ENCODE measurements around the gene SHB. TPM values are rescaled to one million over a fixed set of nuclear protein-coding genes. Genes with fewer than 3 reads are reported as not detected.

The SHB gene
- total RNA-seq, 1 donor, result 19.9 TPM

GRCh38 chr9:38089387-38090165 lies 20.5 kb upstream of the SHB start:
- TF ChIP-seq, protein P1, sequence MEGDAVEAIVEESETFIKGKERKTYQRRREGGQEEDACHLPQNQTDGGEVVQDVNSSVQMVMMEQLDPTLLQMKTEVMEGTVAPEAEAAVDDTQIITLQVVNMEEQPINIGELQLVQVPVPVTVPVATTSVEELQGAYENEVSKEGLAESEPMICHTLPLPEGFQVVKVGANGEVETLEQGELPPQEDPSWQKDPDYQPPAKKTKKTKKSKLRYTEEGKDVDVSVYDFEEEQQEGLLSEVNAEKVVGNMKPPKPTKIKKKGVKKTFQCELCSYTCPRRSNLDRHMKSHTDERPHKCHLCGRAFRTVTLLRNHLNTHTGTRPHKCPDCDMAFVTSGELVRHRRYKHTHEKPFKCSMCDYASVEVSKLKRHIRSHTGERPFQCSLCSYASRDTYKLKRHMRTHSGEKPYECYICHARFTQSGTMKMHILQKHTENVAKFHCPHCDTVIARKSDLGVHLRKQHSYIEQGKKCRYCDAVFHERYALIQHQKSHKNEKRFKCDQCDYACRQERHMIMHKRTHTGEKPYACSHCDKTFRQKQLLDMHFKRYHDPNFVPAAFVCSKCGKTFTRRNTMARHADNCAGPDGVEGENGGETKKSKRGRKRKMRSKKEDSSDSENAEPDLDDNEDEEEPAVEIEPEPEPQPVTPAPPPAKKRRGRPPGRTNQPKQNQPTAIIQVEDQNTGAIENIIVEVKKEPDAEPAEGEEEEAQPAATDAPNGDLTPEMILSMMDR (IDR thresholded peaks at IDR 0.05; ENCODE audit: insufficient read depth, low read depth, low read length), result no peak
- DNase-seq (ENCODE audit: low read depth), result no peak
- H3K4me3 ChIP-seq (ENCODE audit: low read depth, low read length), result no peak overlapping the region

DNA sequence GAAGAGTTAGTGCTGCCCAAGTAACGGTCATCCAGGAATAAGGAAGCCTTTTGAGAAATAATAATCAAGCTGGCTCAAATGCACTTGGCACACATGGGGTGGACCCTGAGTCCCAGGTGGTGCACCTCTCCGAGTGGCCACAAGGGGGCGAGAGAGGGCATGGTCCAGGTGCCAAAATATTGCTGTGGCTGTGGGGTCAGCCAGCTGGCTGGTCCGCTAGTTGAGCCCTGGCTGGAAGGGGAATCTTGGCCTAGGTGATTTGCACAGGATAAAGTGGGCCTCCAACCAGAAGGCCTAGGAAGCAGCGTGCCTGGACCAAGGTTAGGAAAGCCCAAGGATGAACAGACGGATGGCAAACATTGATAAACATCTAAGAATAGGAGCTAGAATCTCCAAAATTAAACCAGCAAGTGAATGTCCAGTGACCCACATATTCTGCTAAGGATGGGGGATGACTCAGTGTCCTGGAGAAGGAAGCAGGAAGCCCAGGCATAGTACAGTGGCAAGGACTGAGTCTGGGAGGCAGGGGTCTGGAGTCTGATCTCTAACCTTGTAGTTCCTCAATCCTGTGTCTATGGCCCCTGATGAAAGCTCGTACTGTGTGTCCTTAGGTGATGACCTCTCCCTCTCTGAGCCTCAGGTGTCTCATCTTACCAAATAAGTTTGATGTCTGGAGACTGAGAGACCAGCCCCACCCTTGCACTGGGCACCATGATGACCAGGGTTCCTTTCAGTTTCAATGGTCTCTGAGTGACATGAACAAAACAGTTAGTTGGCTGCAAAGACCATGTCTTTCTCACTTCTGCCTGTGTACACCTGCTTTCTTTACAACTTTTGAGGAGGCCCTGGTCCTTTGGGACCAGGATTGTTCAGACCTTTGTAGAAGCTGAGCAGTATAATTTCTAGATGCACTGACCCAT lies 19.2 kb upstream of the SHB start:
- peak; percentile 50 for DNase-seq (ENCODE audit: low read depth)
- H3K4me3 ChIP-seq (ENCODE audit: low read depth, low read length), result no peak overlapping the region
- TF ChIP-seq, protein P1 (IDR thresholded peaks at IDR 0.05; ENCODE audit: insufficient read depth, low read depth, low read length), result peak; percentile 99

GRCh38 chr9:38086496-38086895 lies 17.5 kb upstream of the SHB start:
- no peak for DNase-seq (ENCODE audit: low read depth)
- no peak overlapping the region for H3K4me3 ChIP-seq (ENCODE audit: low read depth, low read length)
- TF ChIP-seq, protein P1 (IDR thresholded peaks at IDR 0.05; ENCODE audit: insufficient read depth, low read depth, low read length), result no peak

GRCh38 chr9:38085308-38085707 lies 16.3 kb upstream of the SHB start:
- H3K4me3 ChIP-seq (ENCODE audit: low read depth, low read length), result no peak overlapping the region
- TF ChIP-seq, protein P1 (IDR thresholded peaks at IDR 0.05; ENCODE audit: insufficient read depth, low read depth, low read length), result no peak
- DNase-seq (ENCODE audit: low read depth), result no peak

DNA sequence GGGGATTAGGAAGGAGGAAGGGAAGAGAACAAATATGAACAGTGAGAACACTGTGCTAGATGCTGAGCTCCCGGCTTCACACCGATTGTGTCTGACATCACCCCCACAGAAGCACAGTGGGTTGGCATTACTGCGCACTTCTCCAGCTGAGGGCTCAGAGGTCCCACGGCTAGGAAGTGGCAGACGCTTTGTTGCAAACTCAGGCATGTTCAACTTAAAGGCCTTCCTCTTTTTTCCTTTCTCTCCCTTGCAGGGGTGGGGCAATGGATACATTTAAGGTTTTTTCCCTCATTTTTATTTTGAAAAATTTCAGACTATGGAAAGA lies 15.5 kb upstream of the SHB start:
- no peak for DNase-seq (ENCODE audit: low read depth)
- no peak overlapping the region for H3K4me3 ChIP-seq (ENCODE audit: low read depth, low read length)
- TF ChIP-seq, protein P1 (IDR thresholded peaks at IDR 0.05; ENCODE audit: insufficient read depth, low read depth, low read length), result no peak

DNA sequence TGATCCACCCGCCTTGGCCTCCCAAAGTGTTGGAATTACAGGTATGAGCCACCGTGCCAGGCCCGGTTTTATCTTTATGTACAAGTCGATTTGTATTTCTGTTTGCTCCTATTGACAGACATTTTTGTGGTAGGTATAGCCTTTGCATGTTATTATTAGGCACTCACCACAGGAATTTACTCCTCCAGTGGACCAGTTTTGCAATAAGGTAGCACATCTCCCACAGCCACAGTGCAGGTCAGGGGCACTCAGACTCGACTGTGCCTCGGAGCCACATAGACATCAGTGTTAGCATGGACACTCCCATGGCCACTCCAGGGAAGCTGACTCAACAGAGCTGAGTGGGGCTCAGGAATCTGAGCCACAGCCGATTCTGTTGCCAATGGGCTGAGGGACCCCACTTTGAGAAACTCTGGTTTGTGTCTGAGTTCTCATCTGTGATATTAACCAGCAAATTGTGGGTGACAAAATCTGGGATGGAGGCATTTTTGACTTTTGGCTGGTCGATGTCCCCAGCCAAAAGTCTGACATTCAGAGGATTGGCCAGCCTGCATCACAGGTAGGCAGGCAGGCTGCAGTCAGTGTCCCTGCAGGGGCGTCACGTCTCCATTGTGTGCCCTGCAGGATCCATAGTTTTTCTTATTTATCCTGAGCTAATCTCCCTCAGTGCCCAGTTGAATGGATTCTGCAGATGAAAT lies 15.0 kb upstream of the SHB start:
- DNase-seq (ENCODE audit: low read depth), result peak; percentile 49
- no peak overlapping the region for H3K4me3 ChIP-seq (ENCODE audit: low read depth, low read length)
- TF ChIP-seq, protein P1 (IDR thresholded peaks at IDR 0.05; ENCODE audit: insufficient read depth, low read depth, low read length), result no peak
